ENCODE results near the gene RSAD2. TPM values are rescaled to one million over a fixed set of nuclear protein-coding genes. Genes with fewer than 3 reads are reported as not detected.

Gene RSAD2
- total and polyA plus RNA-seq, 2 experiments from 2014 or later = 0.10 TPM; not detected in 1

GRCh38 chr2:6906165-6906741 is 28.7 kb downstream of the RSAD2 start:
- Mint-ChIP-seq H3K36me3 (ENCODE audit: low read depth) (no peaks in the 10 kb centered on the region), H3K9me3 (peaks cover 20% of the 10 kb centered on the region; the same call in 2 of the 3 replicates), H3K27me3 (ENCODE audit: insufficient read depth, low read depth, poor library complexity) (no peaks in the 10 kb centered on the region), H3K4me1 (no peaks in the 10 kb centered on the region), H3K27ac (no peak overlapping the region), H3K4me3 (no peak overlapping the region)
- Histone ChIP-seq H3K27ac (ENCODE audit: low read depth) (no peak overlapping the region), H3K4me3 (no peak overlapping the region), H4K20me1 (replicated peaks; ENCODE audit: insufficient read depth) (no peaks in the 10 kb centered on the region), H3K4me1 (ENCODE audit: insufficient read depth) (no peaks in the 10 kb centered on the region), H3K4me2 (no peak overlapping the region), H3K27me3 (ENCODE audit: insufficient read depth) (no peaks in the 10 kb centered on the region), H2AFZ (no peak overlapping the region), H3K36me3 (ENCODE audit: insufficient read depth) (no peaks in the 10 kb centered on the region), H3K79me2 (replicated peaks; ENCODE audit: insufficient read depth) (no peaks in the 10 kb centered on the region), H3K9me2 (ENCODE audit: insufficient read depth) (0 out of 2 replicates have a peak, but pooled peaks cover 3% of the 10 kb centered on the region), H3F3A (replicated peaks; ENCODE audit: low read depth) (no peaks in the 10 kb centered on the region)
- TF ChIP-seq JUNB (IDR thresholded peaks at IDR 0.05; ENCODE audit: unreplicated experiment) (no peak), CREB1 (CRISPR knock-in tag; IDR thresholded peaks at IDR 0.05; ENCODE audit: low read depth) (no peak), NANOG (IDR thresholded peaks at IDR 0.05; ENCODE audit: borderline replicate concordance) (no peak), EZH2 (IDR thresholded peaks at IDR 0.05; ENCODE audit: low read depth, unreplicated experiment) (no peak), EZH2phosphoT487 (IDR thresholded peaks at IDR 0.05; ENCODE audit: unreplicated experiment) (no peak), ZNF331 (CRISPR knock-in tag; IDR thresholded peaks at IDR 0.05; ENCODE audit: low read depth) (no peak), STAT1 (IDR thresholded peaks at IDR 0.05; ENCODE audit: unreplicated experiment) (no peak), POLR2AphosphoS5 (IDR thresholded peaks at IDR 0.05; ENCODE audit: low read depth) (no peak), ZNF114 (CRISPR knock-in tag; IDR thresholded peaks at IDR 0.05) (no peak), CTCF (conservative IDR thresholded peaks at IDR 0.05; ENCODE audit: low read depth in 2 of 2) (no peak)
- TF ChIP-seq, protein P1, sequence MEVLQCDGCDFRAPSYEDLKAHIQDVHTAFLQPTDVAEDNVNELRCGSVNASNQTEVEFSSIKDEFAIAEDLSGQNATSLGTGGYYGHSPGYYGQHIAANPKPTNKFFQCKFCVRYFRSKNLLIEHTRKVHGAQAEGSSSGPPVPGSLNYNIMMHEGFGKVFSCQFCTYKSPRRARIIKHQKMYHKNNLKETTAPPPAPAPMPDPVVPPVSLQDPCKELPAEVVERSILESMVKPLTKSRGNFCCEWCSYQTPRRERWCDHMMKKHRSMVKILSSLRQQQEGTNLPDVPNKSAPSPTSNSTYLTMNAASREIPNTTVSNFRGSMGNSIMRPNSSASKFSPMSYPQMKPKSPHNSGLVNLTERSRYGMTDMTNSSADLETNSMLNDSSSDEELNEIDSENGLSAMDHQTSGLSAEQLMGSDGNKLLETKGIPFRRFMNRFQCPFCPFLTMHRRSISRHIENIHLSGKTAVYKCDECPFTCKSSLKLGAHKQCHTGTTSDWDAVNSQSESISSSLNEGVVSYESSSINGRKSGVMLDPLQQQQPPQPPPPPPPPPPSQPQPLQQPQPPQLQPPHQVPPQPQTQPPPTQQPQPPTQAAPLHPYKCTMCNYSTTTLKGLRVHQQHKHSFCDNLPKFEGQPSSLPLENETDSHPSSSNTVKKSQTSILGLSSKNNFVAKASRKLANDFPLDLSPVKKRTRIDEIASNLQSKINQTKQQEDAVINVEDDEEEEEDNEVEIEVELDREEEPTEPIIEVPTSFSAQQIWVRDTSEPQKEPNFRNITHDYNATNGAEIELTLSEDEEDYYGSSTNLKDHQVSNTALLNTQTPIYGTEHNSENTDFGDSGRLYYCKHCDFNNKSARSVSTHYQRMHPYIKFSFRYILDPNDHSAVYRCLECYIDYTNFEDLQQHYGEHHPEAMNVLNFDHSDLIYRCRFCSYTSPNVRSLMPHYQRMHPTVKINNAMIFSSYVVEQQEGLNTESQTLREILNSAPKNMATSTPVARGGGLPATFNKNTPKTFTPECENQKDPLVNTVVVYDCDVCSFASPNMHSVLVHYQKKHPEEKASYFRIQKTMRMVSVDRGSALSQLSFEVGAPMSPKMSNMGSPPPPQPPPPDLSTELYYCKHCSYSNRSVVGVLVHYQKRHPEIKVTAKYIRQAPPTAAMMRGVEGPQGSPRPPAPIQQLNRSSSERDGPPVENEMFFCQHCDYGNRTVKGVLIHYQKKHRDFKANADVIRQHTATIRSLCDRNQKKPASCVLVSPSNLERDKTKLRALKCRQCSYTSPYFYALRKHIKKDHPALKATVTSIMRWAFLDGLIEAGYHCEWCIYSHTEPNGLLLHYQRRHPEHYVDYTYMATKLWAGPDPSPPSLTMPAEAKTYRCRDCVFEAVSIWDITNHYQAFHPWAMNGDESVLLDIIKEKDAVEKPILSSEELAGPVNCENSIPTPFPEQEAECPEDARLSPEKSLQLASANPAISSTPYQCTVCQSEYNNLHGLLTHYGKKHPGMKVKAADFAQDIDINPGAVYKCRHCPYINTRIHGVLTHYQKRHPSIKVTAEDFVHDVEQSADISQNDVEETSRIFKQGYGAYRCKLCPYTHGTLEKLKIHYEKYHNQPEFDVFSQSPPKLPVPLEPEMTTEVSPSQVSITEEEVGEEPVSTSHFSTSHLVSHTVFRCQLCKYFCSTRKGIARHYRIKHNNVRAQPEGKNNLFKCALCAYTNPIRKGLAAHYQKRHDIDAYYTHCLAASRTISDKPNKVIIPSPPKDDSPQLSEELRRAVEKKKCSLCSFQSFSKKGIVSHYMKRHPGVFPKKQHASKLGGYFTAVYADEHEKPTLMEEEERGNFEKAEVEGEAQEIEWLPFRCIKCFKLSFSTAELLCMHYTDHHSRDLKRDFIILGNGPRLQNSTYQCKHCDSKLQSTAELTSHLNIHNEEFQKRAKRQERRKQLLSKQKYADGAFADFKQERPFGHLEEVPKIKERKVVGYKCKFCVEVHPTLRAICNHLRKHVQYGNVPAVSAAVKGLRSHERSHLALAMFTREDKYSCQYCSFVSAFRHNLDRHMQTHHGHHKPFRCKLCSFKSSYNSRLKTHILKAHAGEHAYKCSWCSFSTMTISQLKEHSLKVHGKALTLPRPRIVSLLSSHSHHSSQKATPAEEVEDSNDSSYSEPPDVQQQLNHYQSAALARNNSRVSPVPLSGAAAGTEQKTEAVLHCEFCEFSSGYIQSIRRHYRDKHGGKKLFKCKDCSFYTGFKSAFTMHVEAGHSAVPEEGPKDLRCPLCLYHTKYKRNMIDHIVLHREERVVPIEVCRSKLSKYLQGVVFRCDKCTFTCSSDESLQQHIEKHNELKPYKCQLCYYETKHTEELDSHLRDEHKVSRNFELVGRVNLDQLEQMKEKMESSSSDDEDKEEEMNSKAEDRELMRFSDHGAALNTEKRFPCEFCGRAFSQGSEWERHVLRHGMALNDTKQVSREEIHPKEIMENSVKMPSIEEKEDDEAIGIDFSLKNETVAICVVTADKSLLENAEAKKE (CRISPR knock-in tag; IDR thresholded peaks at IDR 0.05) = no peak
- TF ChIP-seq, protein P2, sequence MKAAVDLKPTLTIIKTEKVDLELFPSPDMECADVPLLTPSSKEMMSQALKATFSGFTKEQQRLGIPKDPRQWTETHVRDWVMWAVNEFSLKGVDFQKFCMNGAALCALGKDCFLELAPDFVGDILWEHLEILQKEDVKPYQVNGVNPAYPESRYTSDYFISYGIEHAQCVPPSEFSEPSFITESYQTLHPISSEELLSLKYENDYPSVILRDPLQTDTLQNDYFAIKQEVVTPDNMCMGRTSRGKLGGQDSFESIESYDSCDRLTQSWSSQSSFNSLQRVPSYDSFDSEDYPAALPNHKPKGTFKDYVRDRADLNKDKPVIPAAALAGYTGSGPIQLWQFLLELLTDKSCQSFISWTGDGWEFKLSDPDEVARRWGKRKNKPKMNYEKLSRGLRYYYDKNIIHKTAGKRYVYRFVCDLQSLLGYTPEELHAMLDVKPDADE (IDR thresholded peaks at IDR 0.05) = no peak
- TF ChIP-seq, protein P3, sequence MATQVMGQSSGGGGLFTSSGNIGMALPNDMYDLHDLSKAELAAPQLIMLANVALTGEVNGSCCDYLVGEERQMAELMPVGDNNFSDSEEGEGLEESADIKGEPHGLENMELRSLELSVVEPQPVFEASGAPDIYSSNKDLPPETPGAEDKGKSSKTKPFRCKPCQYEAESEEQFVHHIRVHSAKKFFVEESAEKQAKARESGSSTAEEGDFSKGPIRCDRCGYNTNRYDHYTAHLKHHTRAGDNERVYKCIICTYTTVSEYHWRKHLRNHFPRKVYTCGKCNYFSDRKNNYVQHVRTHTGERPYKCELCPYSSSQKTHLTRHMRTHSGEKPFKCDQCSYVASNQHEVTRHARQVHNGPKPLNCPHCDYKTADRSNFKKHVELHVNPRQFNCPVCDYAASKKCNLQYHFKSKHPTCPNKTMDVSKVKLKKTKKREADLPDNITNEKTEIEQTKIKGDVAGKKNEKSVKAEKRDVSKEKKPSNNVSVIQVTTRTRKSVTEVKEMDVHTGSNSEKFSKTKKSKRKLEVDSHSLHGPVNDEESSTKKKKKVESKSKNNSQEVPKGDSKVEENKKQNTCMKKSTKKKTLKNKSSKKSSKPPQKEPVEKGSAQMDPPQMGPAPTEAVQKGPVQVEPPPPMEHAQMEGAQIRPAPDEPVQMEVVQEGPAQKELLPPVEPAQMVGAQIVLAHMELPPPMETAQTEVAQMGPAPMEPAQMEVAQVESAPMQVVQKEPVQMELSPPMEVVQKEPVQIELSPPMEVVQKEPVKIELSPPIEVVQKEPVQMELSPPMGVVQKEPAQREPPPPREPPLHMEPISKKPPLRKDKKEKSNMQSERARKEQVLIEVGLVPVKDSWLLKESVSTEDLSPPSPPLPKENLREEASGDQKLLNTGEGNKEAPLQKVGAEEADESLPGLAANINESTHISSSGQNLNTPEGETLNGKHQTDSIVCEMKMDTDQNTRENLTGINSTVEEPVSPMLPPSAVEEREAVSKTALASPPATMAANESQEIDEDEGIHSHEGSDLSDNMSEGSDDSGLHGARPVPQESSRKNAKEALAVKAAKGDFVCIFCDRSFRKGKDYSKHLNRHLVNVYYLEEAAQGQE (IDR thresholded peaks at IDR 0.05; ENCODE audit: unreplicated experiment) = no peak
- ATAC-seq (no peak), DNase-seq (ENCODE audit: low spot score) (no peak)
